ENCODE measurements around the gene CGGBP1.

DNA sequence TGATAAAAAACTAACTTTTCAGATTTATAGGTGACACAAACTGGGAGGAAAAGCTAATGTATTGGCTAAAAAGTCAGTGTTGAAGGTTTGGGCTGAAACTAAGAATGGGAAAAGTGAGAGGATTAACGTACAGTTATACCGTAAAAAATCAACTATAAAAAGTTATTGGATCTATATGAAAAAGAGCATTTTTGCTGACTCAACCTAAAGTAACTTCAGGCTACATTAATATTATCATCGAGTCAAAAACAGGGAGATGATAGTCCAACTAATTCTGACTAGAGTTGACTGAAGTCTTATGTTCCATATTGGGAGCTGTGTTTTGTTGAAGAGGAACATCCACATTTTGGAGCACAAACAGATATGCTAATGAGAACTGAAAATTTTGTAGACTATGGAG, 20.1 kb upstream of the CGGBP1 start:
- TF ChIP-seq, protein P1, sequence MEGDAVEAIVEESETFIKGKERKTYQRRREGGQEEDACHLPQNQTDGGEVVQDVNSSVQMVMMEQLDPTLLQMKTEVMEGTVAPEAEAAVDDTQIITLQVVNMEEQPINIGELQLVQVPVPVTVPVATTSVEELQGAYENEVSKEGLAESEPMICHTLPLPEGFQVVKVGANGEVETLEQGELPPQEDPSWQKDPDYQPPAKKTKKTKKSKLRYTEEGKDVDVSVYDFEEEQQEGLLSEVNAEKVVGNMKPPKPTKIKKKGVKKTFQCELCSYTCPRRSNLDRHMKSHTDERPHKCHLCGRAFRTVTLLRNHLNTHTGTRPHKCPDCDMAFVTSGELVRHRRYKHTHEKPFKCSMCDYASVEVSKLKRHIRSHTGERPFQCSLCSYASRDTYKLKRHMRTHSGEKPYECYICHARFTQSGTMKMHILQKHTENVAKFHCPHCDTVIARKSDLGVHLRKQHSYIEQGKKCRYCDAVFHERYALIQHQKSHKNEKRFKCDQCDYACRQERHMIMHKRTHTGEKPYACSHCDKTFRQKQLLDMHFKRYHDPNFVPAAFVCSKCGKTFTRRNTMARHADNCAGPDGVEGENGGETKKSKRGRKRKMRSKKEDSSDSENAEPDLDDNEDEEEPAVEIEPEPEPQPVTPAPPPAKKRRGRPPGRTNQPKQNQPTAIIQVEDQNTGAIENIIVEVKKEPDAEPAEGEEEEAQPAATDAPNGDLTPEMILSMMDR (conservative IDR thresholded peaks at IDR 0.05; ENCODE audit: low read depth, low read length) = no peak
- TF ChIP-seq EZH2 (IDR thresholded peaks at IDR 0.05; ENCODE audit: borderline replicate concordance, low read depth, low read length, poor library complexity, severe bottlenecking) = no peak

Data from A673 (cell line).